Astrocyte of the cerebellum (primary cell): ENCODE data around the gene ZNF584.
"Not testable (repeated sequence)": the region's sequence is repeated elsewhere in the genome, so short reads cannot be mapped to it uniquely, and the experiment has no call there.

Source experiments
- DNase-seq: peaks from one replicate; pipeline ENCODE4 v3.0.0-alpha.2; 2011; ENCODE audit warnings: low read depth
- H3K4me3 ChIP-seq: 2 replicates; pipeline ENCODE4 v1.5.1; 2011; ENCODE audit warnings: mild to moderate bottlenecking, low read depth, low read length, moderate library complexity
- in situ Hi-C: cut with HindIII; loops from 2 replicates; pipeline ENCODE4 v1.10.0; 2017; ENCODE audit warnings: low sequenced_read_pairs
- TF ChIP-seq, protein P1 (sequence below): IDR thresholded peaks from 2 replicates; pipeline ENCODE4 v1.5.1; 2012; ENCODE audit warnings: low read length, low read depth, moderate library complexity, mild to moderate bottlenecking; ENCODE audit errors: missing control alignments

ZNF584 gene

GRCh38 chr19:58399903-58400302, 8.5 kb upstream of the ZNF584 start:
- DNase-seq = no peak
- TF ChIP-seq, protein P1, sequence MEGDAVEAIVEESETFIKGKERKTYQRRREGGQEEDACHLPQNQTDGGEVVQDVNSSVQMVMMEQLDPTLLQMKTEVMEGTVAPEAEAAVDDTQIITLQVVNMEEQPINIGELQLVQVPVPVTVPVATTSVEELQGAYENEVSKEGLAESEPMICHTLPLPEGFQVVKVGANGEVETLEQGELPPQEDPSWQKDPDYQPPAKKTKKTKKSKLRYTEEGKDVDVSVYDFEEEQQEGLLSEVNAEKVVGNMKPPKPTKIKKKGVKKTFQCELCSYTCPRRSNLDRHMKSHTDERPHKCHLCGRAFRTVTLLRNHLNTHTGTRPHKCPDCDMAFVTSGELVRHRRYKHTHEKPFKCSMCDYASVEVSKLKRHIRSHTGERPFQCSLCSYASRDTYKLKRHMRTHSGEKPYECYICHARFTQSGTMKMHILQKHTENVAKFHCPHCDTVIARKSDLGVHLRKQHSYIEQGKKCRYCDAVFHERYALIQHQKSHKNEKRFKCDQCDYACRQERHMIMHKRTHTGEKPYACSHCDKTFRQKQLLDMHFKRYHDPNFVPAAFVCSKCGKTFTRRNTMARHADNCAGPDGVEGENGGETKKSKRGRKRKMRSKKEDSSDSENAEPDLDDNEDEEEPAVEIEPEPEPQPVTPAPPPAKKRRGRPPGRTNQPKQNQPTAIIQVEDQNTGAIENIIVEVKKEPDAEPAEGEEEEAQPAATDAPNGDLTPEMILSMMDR = no peak
- no peak overlapping the region for H3K4me3 ChIP-seq
- in situ Hi-C loops = no loop called here

- in situ Hi-C loops = no loop called here
- H3K4me3 ChIP-seq = peak overlapping the region; percentile 62
- TF ChIP-seq, protein P1 = no peak
- no peak for DNase-seq
These were observed 8.0 kb upstream of the ZNF584 start for GRCh38 chr19:58400316-58400915.

- H3K4me3 ChIP-seq = peak overlapping the region; percentile 62
- in situ Hi-C loops = no loop called here
- TF ChIP-seq, protein P1 = no peak
- DNase-seq = peak; percentile 98
These were observed 7.3 kb upstream of the ZNF584 start for GRCh38 chr19:58400916-58401839.

- in situ Hi-C loops = no loop called here
- peak overlapping the region; percentile 62 for H3K4me3 ChIP-seq
- no peak for DNase-seq
- TF ChIP-seq, protein P1 = no peak
These were observed 6.5 kb upstream of the ZNF584 start for GRCh38 chr19:58401840-58402421.

GRCh38 chr19:58403920-58404478, 4.5 kb upstream of the ZNF584 start:
- H3K4me3 ChIP-seq, DNase-seq, in situ Hi-C loops: not testable (repeated sequence)

GRCh38 chr19:58406818-58407657, 1.4 kb upstream of the ZNF584 start:
- no peak for DNase-seq
- H3K4me3 ChIP-seq = peak overlapping the region; percentile 93
- TF ChIP-seq, protein P1 = peak; percentile 45
- in situ Hi-C loops = no loop called here
